Neutrophil (primary cell): ENCODE data around the gene PLXNA2.

Source experiments
- H3K27ac ChIP-seq: fragments of 200-600 bp; sonication (generic); 2 replicates; pipeline ENCODE4 v1.5.1; 2016; ENCODE audit warnings: mild to moderate bottlenecking, moderate library complexity
- H3K27me3 ChIP-seq: fragments of 200-600 bp; sonication (generic); 2 replicates; pipeline ENCODE4 v1.6.0; 2016; ENCODE audit warnings: mild to moderate bottlenecking
- H3K36me3 ChIP-seq: fragments of 200-600 bp; sonication (generic); 2 replicates; pipeline ENCODE4 v1.5.1; 2017
- H3K4me1 ChIP-seq, 2 experiments: fragments of 200-600 bp in 1 of 2; sonication (generic) in 1 of 2; 1 replicate in 1 of 2; 2 replicates in 1 of 2; pipeline versions ENCODE4 v1.5.1 to v1.6.1; 2013 to 2016; ENCODE audit warnings: low read depth in 1 of 2, low read length in 1 of 2, mild to moderate bottlenecking in 1 of 2, moderate library complexity in 1 of 2; ENCODE audit not compliant: control insufficient read depth in 1 of 2, insufficient read depth in 1 of 2
- H3K4me3 ChIP-seq, 2 experiments: fragments of 200-600 bp in 1 of 2; sonication (generic) in 1 of 2; 1 replicate in 1 of 2; 2 replicates in 1 of 2; pipeline ENCODE4 v1.5.1; 2013 to 2016; ENCODE audit warnings: low read depth in 1 of 2, low read length in 1 of 2, mild to moderate bottlenecking in 1 of 2, moderate library complexity in 1 of 2
- H3K9me3 ChIP-seq: fragments of 200-600 bp; sonication (generic); 2 replicates; pipeline ENCODE4 v1.5.1; 2016
- CTCF ChIP-seq: fragments of 200-600 bp; sonication (generic); IDR thresholded peaks from 2 replicates; pipeline ENCODE4 v1.5.1; 2016; ENCODE audit warnings: antibody characterized with exemption

The PLXNA2 gene

GRCh38 chr1:208025031-208025430 is 219.2 kb downstream of the PLXNA2 start:
- Histone ChIP-seq H3K27me3 (peaks cover 22% of the 10 kb centered on the region), H3K4me3 (no peak overlapping the region), H3K36me3 (no peaks in the 10 kb centered on the region), H3K9me3 (no peaks in the 10 kb centered on the region), H3K4me1 (no peaks in the 10 kb centered on the region), H3K27ac (no peak overlapping the region)
- no peak for TF ChIP-seq CTCF

GRCh38 chr1:208024406-208024805 is 219.8 kb downstream of the PLXNA2 start:
- no peaks in the 10 kb centered on the region for H3K9me3 ChIP-seq
- H3K27ac ChIP-seq = no peak overlapping the region
- no peaks in the 10 kb centered on the region for H3K4me1 ChIP-seq
- no peak for TF ChIP-seq CTCF
- no peaks in the 10 kb centered on the region for H3K36me3 ChIP-seq
- H3K4me3 ChIP-seq = no peak overlapping the region
- H3K27me3 ChIP-seq = peaks cover 27% of the 10 kb centered on the region

- H3K36me3 ChIP-seq = no peaks in the 10 kb centered on the region
- no peaks in the 10 kb centered on the region for H3K9me3 ChIP-seq
- H3K27ac ChIP-seq = no peak overlapping the region
- no peak overlapping the region for H3K4me3 ChIP-seq
- TF ChIP-seq CTCF = no peak
- peaks cover 27% of the 10 kb centered on the region for H3K27me3 ChIP-seq
- H3K4me1 ChIP-seq = no peaks in the 10 kb centered on the region
Measured at GRCh38 chr1:208019257-208019656, 224.9 kb downstream of the PLXNA2 start.

GRCh38 chr1:208015255-208015654 is 228.9 kb downstream of the PLXNA2 start:
- no peaks in the 10 kb centered on the region for H3K36me3 ChIP-seq
- peaks cover 7% of the 10 kb centered on the region for H3K27me3 ChIP-seq
- no peaks in the 10 kb centered on the region for H3K9me3 ChIP-seq

DNA sequence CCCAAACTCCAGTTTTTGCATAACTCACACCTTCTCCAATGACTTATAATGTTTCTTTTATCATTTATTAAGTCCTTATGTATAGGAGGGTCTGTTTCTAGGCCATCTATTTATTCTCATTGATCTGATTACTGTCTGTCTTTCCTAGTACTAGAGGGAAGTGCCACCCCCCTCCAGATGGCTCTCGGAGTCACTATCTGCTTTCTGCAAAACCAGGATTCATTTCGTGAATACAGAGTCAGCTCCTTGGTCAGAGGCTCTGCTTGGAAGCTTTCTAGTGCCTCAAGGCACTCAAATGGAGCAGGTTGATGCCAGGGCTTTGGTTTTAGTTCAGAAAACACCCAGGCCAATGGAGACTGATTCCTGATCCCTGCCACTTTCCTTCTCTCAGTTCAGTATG is 231.0 kb downstream of the PLXNA2 start:
- no peaks in the 10 kb centered on the region for H3K9me3 ChIP-seq
- H3K27ac ChIP-seq = no peak overlapping the region

More at GRCh38 chr1:208015255-208015654, 228.9 kb downstream of the PLXNA2 start:
- H3K4me1 ChIP-seq = no peaks in the 10 kb centered on the region
- TF ChIP-seq CTCF = no peak
- no peak overlapping the region for H3K27ac ChIP-seq
- no peak overlapping the region for H3K4me3 ChIP-seq

More for the DNA sequence above, 231.0 kb downstream of the PLXNA2 start:
- no peak for TF ChIP-seq CTCF
- Histone ChIP-seq H3K27me3 (no peaks in the 10 kb centered on the region), H3K4me1 (no peaks in the 10 kb centered on the region), H3K36me3 (no peaks in the 10 kb centered on the region), H3K4me3 (no peak overlapping the region)
